DMS153 treated with DMSO at 0.1 percent for 48 hours (cell line): ENCODE results near the gene IARS1.
A peak's percentile ranks its signal among the peaks of the same experiment; 100 is the strongest.

Experiments
- DNase-seq: peaks from one replicate; lab custom pipeline; 2025; ENCODE audit not compliant: unreplicated experiment; lab: John Stamatoyannopoulos, UW

The IARS1 gene

GRCh38 chr9:92293452-92294296, at the start of gene IARS1:
TSS of gene IARS1 (minus strand) at chr9:92293697. CDS start at chr9:92289419, 4,278 bp downstream.
- peak; percentile 90 for DNase-seq

GRCh38 chr9:92342825-92343488, 49.5 kb upstream of the IARS1 start:
- no peak for DNase-seq

- no peak for DNase-seq
Observed at GRCh38 chr9:92341578-92341977, 48.1 kb upstream of the IARS1 start.

GRCh38 chr9:92333282-92333634, 39.8 kb upstream of the IARS1 start:
- no peak for DNase-seq

- DNase-seq = no peak
Observed at GRCh38 chr9:92332577-92333281, 39.2 kb upstream of the IARS1 start.

GRCh38 chr9:92328225-92328624, 34.7 kb upstream of the IARS1 start:
- no peak for DNase-seq

- DNase-seq = no peak
Observed at GRCh38 chr9:92327283-92327850, 33.9 kb upstream of the IARS1 start.

- DNase-seq = no peak
Observed at GRCh38 chr9:92325991-92326500, 32.5 kb upstream of the IARS1 start.

- DNase-seq = peak; percentile 86
Observed at GRCh38 chr9:92325269-92325990, 31.9 kb upstream of the IARS1 start, which contains the start of the genes CENPP and NOL8. TSS of gene CENPP (plus strand) at chr9:92325953. TSS of gene NOL8 (minus strand) at chr9:92325350. CDS start at chr9:92324161, 1,189 bp downstream.

GRCh38 chr9:92324889-92325268, 31.4 kb upstream of the IARS1 start:
- no peak for DNase-seq

- DNase-seq = no peak
Observed at GRCh38 chr9:92324431-92324830, 30.9 kb upstream of the IARS1 start.

- no peak for DNase-seq
Observed at GRCh38 chr9:92315456-92315855, 22.0 kb upstream of the IARS1 start.

- DNase-seq = no peak
Observed at GRCh38 chr9:92313624-92314012, 20.1 kb upstream of the IARS1 start.

- no peak for DNase-seq
Observed at GRCh38 chr9:92312887-92313623, 19.6 kb upstream of the IARS1 start.

GRCh38 chr9:92310562-92310961, 17.1 kb upstream of the IARS1 start:
- DNase-seq = no peak

GRCh38 chr9:92308893-92309292, 15.4 kb upstream of the IARS1 start:
- no peak for DNase-seq

- DNase-seq = no peak
Observed at GRCh38 chr9:92300936-92301335, 7.4 kb upstream of the IARS1 start.

GRCh38 chr9:92299116-92299515, 5.6 kb upstream of the IARS1 start:
- DNase-seq = no peak

- DNase-seq = no peak
Observed at GRCh38 chr9:92298036-92298435, 4.5 kb upstream of the IARS1 start.

- no peak for DNase-seq
Observed at GRCh38 chr9:92297611-92298010, 4.1 kb upstream of the IARS1 start.
